Body of pancreas (tissue), 4 donors: ENCODE results near the gene CMPK2.

Experiments
- CTCF ChIP-seq, 7 experiments: fragments of 450-650 bp in 4 of 7; fragments of 200-600 bp in 3 of 7; sonication (generic) in 3 of 7; IDR thresholded peaks; one replicate each; pipeline ENCODE4 v1.5.1; 2016 to 2019; ENCODE audit warnings: antibody characterized with exemption in 7 of 7
- POLR2A ChIP-seq, 3 donors: fragments of 450-650 bp; IDR thresholded peaks; one replicate each; pipeline ENCODE4 v1.6.1; 2016; ENCODE audit warnings: antibody characterized with exemption in 3 of 3, mild to moderate bottlenecking in 2 of 3

DNA sequence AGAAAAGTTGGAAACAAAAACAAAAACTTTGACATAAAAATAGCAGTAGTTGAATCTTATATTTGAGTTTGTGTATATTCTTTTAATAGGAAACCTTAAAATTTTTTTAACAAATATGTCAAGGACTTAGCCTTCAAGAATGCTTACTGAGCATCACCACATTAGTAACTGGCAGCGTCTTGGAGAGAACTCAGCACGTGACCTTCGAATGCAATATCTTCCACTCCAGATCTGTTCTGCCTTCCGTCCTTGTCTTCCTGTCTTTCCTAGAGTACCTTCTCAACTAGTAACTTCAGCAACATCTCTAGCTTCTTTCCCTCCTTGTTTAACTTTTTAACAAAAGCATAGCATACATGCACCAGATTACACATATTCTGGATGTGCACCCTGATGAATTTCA, 12.8 kb upstream of the CMPK2 start:
- TF ChIP-seq CTCF (IDR thresholded peaks at IDR 0.05) = no peak
- TF ChIP-seq POLR2A (IDR thresholded peaks at IDR 0.05) = no peak
